ENCODE data around the gene SMAD1.

The SMAD1 gene

GRCh38 chr4:145490796-145491195 lies 9.1 kb downstream of the SMAD1 start:
- Histone ChIP-seq H3K4me2 (ENCODE audit: low read depth, low read length, poor library complexity, severe bottlenecking) (peak overlapping the region; percentile 45), H3K79me2 (ENCODE audit: insufficient read depth, low read length) (peaks cover 88% of the 10 kb centered on the region), H3K9ac (ENCODE audit: low read depth, low read length, poor library complexity, severe bottlenecking) (no peak overlapping the region), H3K9me3 (ENCODE audit: insufficient read depth, low read depth, low read length) (no peaks in the 10 kb centered on the region), H3K4me3 (ENCODE audit: low read length, poor library complexity, severe bottlenecking) (peak overlapping the region; percentile 13), H3K36me3 (ENCODE audit: insufficient read depth, low read length) (no peaks in the 10 kb centered on the region), H3F3A (ENCODE audit: low read depth) (peaks cover 3% of the 10 kb centered on the region; the same call in 1 of the 2 replicates), H3K4me1 (ENCODE audit: insufficient read depth, low read length, poor library complexity, severe bottlenecking) (peaks cover 71% of the 10 kb centered on the region), H3K9me2 (replicated peaks; ENCODE audit: low read depth, low read length) (no peaks in the 10 kb centered on the region), H2AFZ (ENCODE audit: low read length) (no peak overlapping the region), H4K20me1 (ENCODE audit: insufficient read depth, low read length, poor library complexity, severe bottlenecking) (peaks cover 30% of the 10 kb centered on the region), H3K27me3 (ENCODE audit: insufficient read depth, low read length, poor library complexity, severe bottlenecking) (no peaks in the 10 kb centered on the region)
- TF ChIP-seq EZH2phosphoT487 (IDR thresholded peaks at IDR 0.05; ENCODE audit: borderline replicate concordance), result no peak
- no peak for TF ChIP-seq CTCF (conservative IDR thresholded peaks at IDR 0.05; ENCODE audit: low read length)

GRCh38 chr4:145492376-145492775 lies 10.7 kb downstream of the SMAD1 start:
- Histone ChIP-seq H4K20me1 (ENCODE audit: insufficient read depth, low read length, poor library complexity, severe bottlenecking) (peaks cover 29% of the 10 kb centered on the region), H3K27me3 (ENCODE audit: insufficient read depth, low read length, poor library complexity, severe bottlenecking) (no peaks in the 10 kb centered on the region), H3K9ac (ENCODE audit: low read depth, low read length, poor library complexity, severe bottlenecking) (no peak overlapping the region), H3F3A (ENCODE audit: low read depth) (peaks cover 3% of the 10 kb centered on the region; the same call in 1 of the 2 replicates), H2AFZ (ENCODE audit: low read length) (no peak overlapping the region), H3K9me2 (replicated peaks; ENCODE audit: low read depth, low read length) (no peaks in the 10 kb centered on the region), H3K4me2 (ENCODE audit: low read depth, low read length, poor library complexity, severe bottlenecking) (no peak overlapping the region), H3K79me2 (ENCODE audit: insufficient read depth, low read length) (peaks cover 88% of the 10 kb centered on the region), H3K4me1 (ENCODE audit: insufficient read depth, low read length, poor library complexity, severe bottlenecking) (peaks cover 55% of the 10 kb centered on the region), H3K36me3 (ENCODE audit: insufficient read depth, low read length) (no peaks in the 10 kb centered on the region), H3K9me3 (ENCODE audit: insufficient read depth, low read depth, low read length) (no peaks in the 10 kb centered on the region), H3K4me3 (ENCODE audit: low read length, poor library complexity, severe bottlenecking) (no peak overlapping the region)
- TF ChIP-seq CTCF (conservative IDR thresholded peaks at IDR 0.05; ENCODE audit: low read length) (no peak), EZH2phosphoT487 (IDR thresholded peaks at IDR 0.05; ENCODE audit: borderline replicate concordance) (no peak)

GRCh38 chr4:145493166-145493565 lies 11.5 kb downstream of the SMAD1 start:
- H3K9me3 ChIP-seq (ENCODE audit: insufficient read depth, low read depth, low read length), result no peaks in the 10 kb centered on the region
- H3K4me2 ChIP-seq (ENCODE audit: low read depth, low read length, poor library complexity, severe bottlenecking), result peak overlapping the region; percentile 10
- no peak overlapping the region for H3K4me3 ChIP-seq (ENCODE audit: low read length, poor library complexity, severe bottlenecking)
- H3K4me1 ChIP-seq (ENCODE audit: insufficient read depth, low read length, poor library complexity, severe bottlenecking), result peaks cover 49% of the 10 kb centered on the region
- H3F3A ChIP-seq (ENCODE audit: low read depth), result peaks cover 3% of the 10 kb centered on the region; the same call in 1 of the 2 replicates
- H3K36me3 ChIP-seq (ENCODE audit: insufficient read depth, low read length), result no peaks in the 10 kb centered on the region
- no peaks in the 10 kb centered on the region for H3K9me2 ChIP-seq (replicated peaks; ENCODE audit: low read depth, low read length)
- no peak overlapping the region for H2AFZ ChIP-seq (ENCODE audit: low read length)
- H3K9ac ChIP-seq (ENCODE audit: low read depth, low read length, poor library complexity, severe bottlenecking), result no peak overlapping the region
- TF ChIP-seq CTCF (conservative IDR thresholded peaks at IDR 0.05; ENCODE audit: low read length), result no peak
- no peak for TF ChIP-seq EZH2phosphoT487 (IDR thresholded peaks at IDR 0.05; ENCODE audit: borderline replicate concordance)
- no peaks in the 10 kb centered on the region for H3K27me3 ChIP-seq (ENCODE audit: insufficient read depth, low read length, poor library complexity, severe bottlenecking)
- peaks cover 25% of the 10 kb centered on the region for H4K20me1 ChIP-seq (ENCODE audit: insufficient read depth, low read length, poor library complexity, severe bottlenecking)
- peaks cover 91% of the 10 kb centered on the region for H3K79me2 ChIP-seq (ENCODE audit: insufficient read depth, low read length)
